Measurements from ENCODE around the gene RGCC.

DNA sequence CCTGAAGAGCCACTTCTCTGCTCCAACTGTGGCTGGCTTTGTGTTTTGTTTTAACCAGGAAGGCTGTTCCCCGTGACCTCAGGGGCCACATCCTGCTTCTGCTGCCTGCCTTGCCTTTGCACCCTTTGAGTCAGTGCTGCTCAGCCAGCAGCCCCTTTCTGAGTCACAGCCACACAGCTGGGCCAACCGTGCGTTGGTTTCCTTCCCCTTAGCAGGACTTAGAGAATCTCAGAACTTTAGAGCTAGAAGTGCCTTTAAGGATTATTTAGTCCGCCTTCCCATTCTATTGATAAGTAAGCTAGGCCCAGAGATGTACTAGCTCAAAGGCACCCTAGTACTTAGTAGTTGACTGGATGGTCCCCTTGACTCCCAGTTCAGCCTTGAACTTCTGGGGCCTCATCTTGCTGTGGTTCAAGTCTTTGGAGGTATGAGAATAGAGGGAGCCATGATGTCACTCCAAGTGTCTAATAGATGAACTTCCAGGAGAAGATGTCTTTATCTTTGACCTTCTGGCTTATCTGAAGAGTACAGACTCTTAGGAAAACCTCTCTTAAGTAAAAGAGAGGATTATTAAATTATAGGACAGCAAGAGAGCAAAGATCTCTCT is 8.0 kb downstream of the RGCC start:
- TF ChIP-seq, protein P1, sequence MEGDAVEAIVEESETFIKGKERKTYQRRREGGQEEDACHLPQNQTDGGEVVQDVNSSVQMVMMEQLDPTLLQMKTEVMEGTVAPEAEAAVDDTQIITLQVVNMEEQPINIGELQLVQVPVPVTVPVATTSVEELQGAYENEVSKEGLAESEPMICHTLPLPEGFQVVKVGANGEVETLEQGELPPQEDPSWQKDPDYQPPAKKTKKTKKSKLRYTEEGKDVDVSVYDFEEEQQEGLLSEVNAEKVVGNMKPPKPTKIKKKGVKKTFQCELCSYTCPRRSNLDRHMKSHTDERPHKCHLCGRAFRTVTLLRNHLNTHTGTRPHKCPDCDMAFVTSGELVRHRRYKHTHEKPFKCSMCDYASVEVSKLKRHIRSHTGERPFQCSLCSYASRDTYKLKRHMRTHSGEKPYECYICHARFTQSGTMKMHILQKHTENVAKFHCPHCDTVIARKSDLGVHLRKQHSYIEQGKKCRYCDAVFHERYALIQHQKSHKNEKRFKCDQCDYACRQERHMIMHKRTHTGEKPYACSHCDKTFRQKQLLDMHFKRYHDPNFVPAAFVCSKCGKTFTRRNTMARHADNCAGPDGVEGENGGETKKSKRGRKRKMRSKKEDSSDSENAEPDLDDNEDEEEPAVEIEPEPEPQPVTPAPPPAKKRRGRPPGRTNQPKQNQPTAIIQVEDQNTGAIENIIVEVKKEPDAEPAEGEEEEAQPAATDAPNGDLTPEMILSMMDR (IDR thresholded peaks at IDR 0.05), result no peak
- peak in 1 of 2 donors; percentile 62 for TF ChIP-seq EP300 (IDR thresholded peaks at IDR 0.05)
